GM18867 (cell line): Measurements from ENCODE around the gene HEPACAM.

Experiments
- ATAC-seq: cut with Tn5 transposase; IDR thresholded peaks from one replicate; pipeline ENCODE4 v1.9.1; 2021; ENCODE audit warnings: mild to moderate bottlenecking, moderate library complexity; ENCODE audit not compliant: unreplicated experiment

Gene HEPACAM

GRCh38 chr11:124943741-124944140 is 7.9 kb upstream of the HEPACAM start:
- no peak for ATAC-seq

GRCh38 chr11:124943254-124943616 is 7.4 kb upstream of the HEPACAM start:
- no peak for ATAC-seq

GRCh38 chr11:124942466-124943253 is 6.8 kb upstream of the HEPACAM start:
- ATAC-seq = no peak

GRCh38 chr11:124941703-124942102 is 5.9 kb upstream of the HEPACAM start:
- ATAC-seq = no peak

- no peak for ATAC-seq
Observed at GRCh38 chr11:124938970-124939369, 3.1 kb upstream of the HEPACAM start.

- no peak for ATAC-seq
Observed at GRCh38 chr11:124938206-124938765, 2.4 kb upstream of the HEPACAM start.

- ATAC-seq = no peak
Observed at GRCh38 chr11:124937336-124937935, 1.6 kb upstream of the HEPACAM start.

GRCh38 chr11:124934862-124935547 is 842 bp downstream of the HEPACAM start:
- ATAC-seq = no peak

GRCh38 chr11:124930799-124931198 is 5.0 kb downstream of the HEPACAM start:
- ATAC-seq = peak; percentile 93

- no peak for ATAC-seq
Observed at GRCh38 chr11:124928942-124929665, 6.7 kb downstream of the HEPACAM start.

- ATAC-seq = no peak
Observed at GRCh38 chr11:124923296-124923695, 12.6 kb downstream of the HEPACAM start.

GRCh38 chr11:124922831-124923230 is 13.0 kb downstream of the HEPACAM start:
- no peak for ATAC-seq

GRCh38 chr11:124920870-124921609 is 14.8 kb downstream of the HEPACAM start:
- no peak for ATAC-seq

- no peak for ATAC-seq
Observed at GRCh38 chr11:124920356-124920755, 15.5 kb downstream of the HEPACAM start.

- no peak for ATAC-seq
Observed at GRCh38 chr11:124919898-124920297, 15.9 kb downstream of the HEPACAM start.

- ATAC-seq = no peak
Observed at GRCh38 chr11:124918950-124919349, 16.9 kb downstream of the HEPACAM start, which contains the start of gene HEPN1. Gene HEPN1, plus strand, starts transcription at chr11:124919250.

GRCh38 chr11:124917115-124917637 is 18.7 kb downstream of the HEPACAM start:
- no peak for ATAC-seq

GRCh38 chr11:124916370-124916710 is 19.5 kb downstream of the HEPACAM start:
- no peak for ATAC-seq

- ATAC-seq = no peak
Observed at GRCh38 chr11:124915541-124916369, 20.1 kb downstream of the HEPACAM start.
